GM12878 (cell line): ENCODE results near the gene ITGA1. TPM values are rescaled to one million over a fixed set of nuclear protein-coding genes. Genes with fewer than 3 reads are reported as not detected.

ENCODE experiments used
- ATAC-seq: fragments of 200-7000 bp; cut with Tn5 transposase; 3 replicates; pipeline ENCODE4 v1.9.1; 2020; ENCODE audit warnings: mild to moderate bottlenecking, moderate library complexity
- BruUV-seq: library from RNA; stranded (reverse); fragments of 400-500 nt; replicated peaks from 2 replicates; lab custom pipeline; 2021; lab: Mats Ljungman, UMichigan
- CTCF ChIA-PET: fragments of 300-600 bp; sonication (Branson Sonifier 250); formaldehyde crosslinking; extraction: SDS; loops from one replicate; lab custom pipeline; 2021; ENCODE audit warnings: inconsistent platforms; lab: Yijun Ruan, JAX
- POLR2A ChIA-PET: fragments of 350-600 bp; formaldehyde crosslinking; extraction: SDS; loops from one replicate; lab custom pipeline; 2021; ENCODE audit warnings: inconsistent platforms; lab: Charles Lee
- RAD21 ChIA-PET: fragments of 300-600 bp; sonication (Branson Sonifier 250); formaldehyde crosslinking; loops from one replicate; lab custom pipeline; 2023; ENCODE audit warnings: antibody characterized with exemption; ENCODE audit not compliant: unreplicated experiment; lab: Charles Lee
- SMC1A ChIA-PET: fragments of 300-600 bp; sonication (Branson Sonifier 250); formaldehyde crosslinking; loops from one replicate; lab custom pipeline; 2023; ENCODE audit not compliant: unreplicated experiment, uncharacterized antibody; lab: Charles Lee
- DNase-seq: peaks from one replicate; pipeline ENCODE4 v3.0.0-alpha.2; 2011; ENCODE audit warnings: low read depth, low spot score
- FAIRE-seq: peaks from 3 replicates; lab custom pipeline; 2011; peaks lifted over from hg19 to GRCh38; lab: Jason Lieb, UNC
- H2AFZ ChIP-seq: 2 replicates; pipeline ENCODE4 v1.6.0; 2011; ENCODE audit warnings: low read depth, low read length, control low read depth; ENCODE audit not compliant: control insufficient read depth
- H3K27ac ChIP-seq: 2 replicates; pipeline ENCODE4 v1.5.1; 2011; ENCODE audit warnings: control low read depth; ENCODE audit not compliant: control insufficient read depth, insufficient read depth
- H3K27me3 ChIP-seq, 2 experiments: replicated peaks in 1 of 2; 2 replicates each; pipeline versions ENCODE4 v1.6.0 to v1.6.1; 2011; ENCODE audit warnings: low read length in 1 of 2; ENCODE audit not compliant: control insufficient read depth in 2 of 2, insufficient read depth in 2 of 2
- H3K36me3 ChIP-seq, 2 experiments: 2 replicates each; pipeline ENCODE4 v1.5.1; 2011; ENCODE audit warnings: low read length in 1 of 2; ENCODE audit not compliant: control insufficient read depth in 2 of 2, insufficient read depth in 2 of 2
- H3K4me1 ChIP-seq: 2 replicates; pipeline ENCODE4 v1.6.1; 2011; ENCODE audit warnings: mild to moderate bottlenecking, low read length, moderate library complexity, mixed read lengths; ENCODE audit not compliant: control insufficient read depth, insufficient read depth
- H3K4me2 ChIP-seq: 2 replicates; pipeline ENCODE4 v1.6.0; 2011; ENCODE audit warnings: control low read depth; ENCODE audit not compliant: control insufficient read depth, insufficient read depth
- H3K4me3 ChIP-seq: fragments of 200-600 bp; sonication (generic); 2 replicates; pipeline ENCODE4 v1.5.1; 2016
- H3K79me2 ChIP-seq: 2 replicates; pipeline ENCODE4 v1.6.0; 2011; ENCODE audit warnings: low read length; ENCODE audit not compliant: control insufficient read depth, insufficient read depth
- H3K9ac ChIP-seq: 2 replicates; pipeline ENCODE4 v1.8.0; 2011; ENCODE audit warnings: low read length, control low read depth, mixed read lengths; ENCODE audit not compliant: control insufficient read depth, insufficient read depth
- H3K9me3 ChIP-seq: replicated peaks from 3 replicates; pipeline ENCODE4 v1.5.1; 2011; ENCODE audit warnings: mild to moderate bottlenecking, low read length; ENCODE audit not compliant: control insufficient read depth, insufficient read depth
- H4K20me1 ChIP-seq: 2 replicates; pipeline ENCODE4 v1.6.0; 2011; ENCODE audit not compliant: control insufficient read depth, insufficient read depth
- EP300 ChIP-seq, 2 experiments: fragments of 150-350 bp in 1 of 2; IDR thresholded peaks; 2 replicates each; pipeline ENCODE4 v1.6.1; 2011 to 2012; ENCODE audit warnings: low read depth in 2 of 2, low read length in 2 of 2, borderline replicate concordance in 1 of 2, improper control_type of control experiment in 1 of 2, inconsistent platforms in 1 of 2; ENCODE audit not compliant: control insufficient read depth in 1 of 2
- GABPA ChIP-seq: IDR thresholded peaks from 2 replicates; pipeline ENCODE4 v1.6.1; 2014; ENCODE audit warnings: antibody characterized with exemption, low read depth, mild to moderate bottlenecking, inconsistent platforms
- IRF5 ChIP-seq: fragments of 450-650 bp; IDR thresholded peaks from 2 replicates; pipeline ENCODE4 v1.6.1; 2017; ENCODE audit warnings: borderline replicate concordance
- MXI1 ChIP-seq: fragments of 150-350 bp; IDR thresholded peaks from 2 replicates; pipeline ENCODE4 v1.6.1; 2011; ENCODE audit warnings: low read depth, mild to moderate bottlenecking, inconsistent platforms, low read length, improper control_type of control experiment
- NFIC ChIP-seq: IDR thresholded peaks from 2 replicates; pipeline ENCODE4 v1.6.1; 2012; ENCODE audit warnings: low read depth, mild to moderate bottlenecking, inconsistent platforms, low read length, moderate library complexity
- NFXL1 ChIP-seq: fragments of 450-650 bp; IDR thresholded peaks from 2 replicates; pipeline ENCODE4 v1.6.1; 2017; ENCODE audit warnings: antibody characterized with exemption, mild to moderate bottlenecking, borderline replicate concordance
- NR2C2 ChIP-seq: IDR thresholded peaks from 2 replicates; pipeline ENCODE4 v1.6.1; 2011; ENCODE audit warnings: borderline replicate concordance, low read depth; ENCODE audit not compliant: control insufficient read depth, insufficient read length
- NRF1 ChIP-seq: conservative IDR thresholded peaks from 2 replicates; pipeline ENCODE4 v1.6.1; 2011; ENCODE audit warnings: mild to moderate bottlenecking, low read depth, low read length, improper control_type of control experiment
- RAD21 ChIP-seq: IDR thresholded peaks from 2 replicates; pipeline ENCODE4 v1.6.1; 2011; ENCODE audit warnings: mild to moderate bottlenecking, low read depth, low read length, moderate library complexity; ENCODE audit not compliant: insufficient read depth
- RBBP5 ChIP-seq: fragments of 200-600 bp; sonication (generic); conservative IDR thresholded peaks from 2 replicates; pipeline ENCODE4 v1.6.1; 2016
- RUNX3 ChIP-seq: IDR thresholded peaks from 2 replicates; pipeline ENCODE4 v1.6.1; 2012; ENCODE audit warnings: low read length, inconsistent platforms
- SIX5 ChIP-seq: IDR thresholded peaks from 2 replicates; pipeline ENCODE4 v1.6.1; 2011; ENCODE audit warnings: mild to moderate bottlenecking, low read depth, low read length, moderate library complexity; ENCODE audit not compliant: severe bottlenecking
- SMAD5 ChIP-seq: IDR thresholded peaks from 2 replicates; pipeline ENCODE4 v1.6.1; 2016; ENCODE audit warnings: antibody characterized with exemption, low read depth
- SRF ChIP-seq, 2 experiments: IDR thresholded peaks; 2 replicates each; pipeline ENCODE4 v1.6.1; 2011; ENCODE audit warnings: low read depth in 2 of 2, low read length in 2 of 2, mild to moderate bottlenecking in 1 of 2, moderate library complexity in 1 of 2
- STAT3 ChIP-seq: IDR thresholded peaks from 2 replicates; pipeline ENCODE4 v1.6.1; 2011; ENCODE audit warnings: low read depth, low read length, improper control_type of control experiment
- ZBED1 ChIP-seq: IDR thresholded peaks from 2 replicates; pipeline ENCODE4 v1.6.1; 2016; ENCODE audit warnings: borderline replicate concordance
- ZZZ3 ChIP-seq: IDR thresholded peaks from 2 replicates; pipeline ENCODE4 v1.6.1; 2011; ENCODE audit warnings: low read depth; ENCODE audit not compliant: control insufficient read depth, insufficient read length
- WGBS: methylation state at CpG from one replicate; pipeline ENCODE4 v1.1.6; 2016; ENCODE audit warnings: low lambda C conversion rate; ENCODE audit not compliant: insufficient replicate concordance, insufficient coverage; ENCODE audit errors: missing lambda C conversion rate; 5-methylcytosine and 5-hydroxymethylcytosine counted together
- in situ Hi-C: fragments of 300-500 bp; cut with MboI; formaldehyde crosslinking; loops from 9 replicates; pipeline ENCODE4 v1.14.3; 2018; ENCODE audit warnings: mixed read lengths
- intact Hi-C: fragments of 100-400 bp; cut with micrococcal nuclease; formaldehyde crosslinking; loops from one replicate; pipeline ENCODE4 v1.14.2; 2022; ENCODE audit not compliant: unreplicated experiment
- polyA plus RNA-seq, 11 experiments: library from polyadenylated mRNA; depleted of rRNA in 4 of 11; unstranded in 6 of 11; stranded (reverse) in 5 of 11; fragments of >200 nt; fragmentation: Nextera tagmentation in 4 of 11; fragmentation: Illumina TruSeq in 1 of 11; extraction: Ambion mirVana in 4 of 11; extraction: Trizol in 1 of 11; gene quantifications; 1 replicate in 1 of 11; 2 replicates in 10 of 11; pipeline versions ENCODE4 v1.2.1 to v1.2.3, GENCODE V29; 2011 to 2016; ENCODE audit warnings: inconsistent platforms in 2 of 11, missing spikeins in 2 of 11, low read depth in 1 of 11
- total RNA-seq, 4 experiments: library from RNA; depleted of rRNA in 3 of 4; stranded (reverse); fragments of >200 nt in 3 of 4; fragmentation: Illumina TruSeq in 1 of 4; extraction: Trizol in 1 of 4; gene quantifications; 2 replicates each; pipeline versions ENCODE4 v1.2.1 to v1.2.3, GENCODE V29; 2013 to 2021

The ITGA1 gene
- total and polyA plus RNA-seq, 10 of the 15 experiments (the other 5 are each of a cell fraction or from before 2014, with no cell fraction given) = 0.02 to 0.56 (median 0.19) TPM

GRCh38 chr5:52788505-52788821 is 747 bp downstream of the ITGA1 start:
- Histone ChIP-seq H3K9ac (no peak overlapping the region), H3K4me1 (no peaks in the 10 kb centered on the region; the same call in 1 of the 2 replicates), H3K36me3 (no peaks in the 10 kb centered on the region), H3K9me3 (no peaks in the 10 kb centered on the region), H3K4me2 (peak overlapping the region; percentile 96), H3K79me2 (no peaks in the 10 kb centered on the region), H4K20me1 (no peaks in the 10 kb centered on the region), H3K27ac (no peak overlapping the region), H2AFZ (no peak overlapping the region), H3K4me3 (peak overlapping the region; percentile 76; the same call in 1 of the 2 replicates), H3K27me3 (peaks cover 7 to 11% of the 10 kb centered on the region in 2 experiments; a peak in 3 of 4 replicates)
- SMC1A ChIA-PET = interaction anchor here (0.8 to 3.5 kb wide), 3 partner anchors 10 to 13 kb away, joined by 3 to 9 read pairs (median 4); no protein-coding TSS in a partner anchor
- RAD21 ChIA-PET = interaction anchor here (1.0 kb wide), 1 partner anchor 11 kb away, joined by 6 read pairs; no protein-coding TSS in a partner anchor
- intact Hi-C loops (loop anchor here (5.0 kb wide), 1 partner anchor 309 kb away; no protein-coding TSS in a partner anchor), in situ Hi-C loops (no loop called here)
- POLR2A ChIA-PET = interaction anchor here (2.1 kb wide), 1 partner anchor 11 kb away, joined by 8 read pairs; no protein-coding TSS in a partner anchor
- WGBS = 29% methylated on average over 6 of the region's 7 CpGs
- ATAC-seq = no peak
- FAIRE-seq = no peak
- CTCF ChIA-PET = interaction anchor here (0.6 to 1.7 kb wide), 3 partner anchors 34 to 129 kb away, joined by 3 to 5 read pairs (median 3); no protein-coding TSS in a partner anchor
- no peak for DNase-seq
- TF ChIP-seq STAT3 = no peak
- TF ChIP-seq SMAD5 = no peak
- TF ChIP-seq NR2C2 = no peak
- TF ChIP-seq ZBED1 = no peak
- BruUV-seq = no TSS peak

DNA sequence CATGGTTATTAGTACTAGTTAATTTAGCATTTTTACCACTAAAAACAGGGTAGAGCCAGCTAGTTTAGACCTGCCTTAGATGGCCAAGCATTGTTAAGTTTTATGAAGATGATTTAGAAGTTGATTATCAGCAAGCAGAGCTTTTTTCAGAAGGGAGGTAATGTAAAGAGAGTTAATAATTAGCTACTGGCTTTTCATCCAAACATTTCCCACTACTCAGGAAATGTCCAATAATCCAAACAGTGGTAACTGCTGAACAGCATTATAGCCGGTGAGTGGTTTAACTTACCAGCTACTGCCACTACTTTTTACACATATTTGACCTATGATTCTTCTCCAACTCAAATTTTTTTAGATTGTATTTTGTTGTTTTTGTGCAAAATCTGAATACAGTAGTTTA is 1.7 kb downstream of the ITGA1 start:
- Histone ChIP-seq H3K27me3 (peaks cover 7 to 11% of the 10 kb centered on the region in 2 experiments; a peak in 3 of 4 replicates), H3K36me3 (no peaks in the 10 kb centered on the region), H4K20me1 (no peaks in the 10 kb centered on the region), H3K4me3 (no peak overlapping the region), H3K9me3 (no peaks in the 10 kb centered on the region), H3K4me1 (no peaks in the 10 kb centered on the region; the same call in 1 of the 2 replicates), H3K9ac (no peak overlapping the region), H3K4me2 (no peak overlapping the region), H3K27ac (no peak overlapping the region), H3K79me2 (no peaks in the 10 kb centered on the region), H2AFZ (no peak overlapping the region)
- no peak for FAIRE-seq
- 100% methylated on average over 1 of the region's 1 CpG for WGBS
- ChIA-PET RAD21 (interaction anchor here (0.8 to 1.4 kb wide), 3 partner anchors 10 to 126 kb away, joined by 3 to 8 read pairs (median 7); no protein-coding TSS in a partner anchor), CTCF (interaction anchor here (0.8 to 3.1 kb wide), 5 partner anchors 10 to 128 kb away, joined by 3 to 10 read pairs (median 4); no protein-coding TSS in a partner anchor), SMC1A (interaction anchor here (1.0 to 3.5 kb wide), 2 partner anchors 10 to 13 kb away, joined by 5 to 9 read pairs; no protein-coding TSS in a partner anchor), POLR2A (interaction anchor here (2.1 kb wide), 1 partner anchor 10 kb away, joined by 8 read pairs; no protein-coding TSS in a partner anchor)
- no peak for DNase-seq
- in situ Hi-C loops (no loop called here), intact Hi-C loops (loop anchor here (5.0 kb wide), 1 partner anchor 308 kb away; no protein-coding TSS in a partner anchor)
- no peak for ATAC-seq
- BruUV-seq = no TSS peak
- no peak for TF ChIP-seq SRF (IDR thresholded peaks at IDR 0.05; ENCODE audit: low read depth in 2 of 2, low read length in 2 of 2)
- TF ChIP-seq GABPA = no peak
- TF ChIP-seq IRF5 = no peak
- no peak for TF ChIP-seq NRF1
- TF ChIP-seq RBBP5 = no peak
- no peak for TF ChIP-seq EP300 (IDR thresholded peaks at IDR 0.05; ENCODE audit: borderline replicate concordance in 1 of 2, control insufficient read depth in 1 of 2, low read depth in 2 of 2, low read length in 2 of 2)
- TF ChIP-seq SIX5 = no peak
- no peak for TF ChIP-seq RAD21
- TF ChIP-seq NFXL1 = no peak
- no peak for TF ChIP-seq ZZZ3
- TF ChIP-seq RUNX3 = no peak
- TF ChIP-seq NFIC = no peak
- TF ChIP-seq MXI1 = no peak
